BLaER1 (cell line): ENCODE results near the gene ZSCAN10.
"Not testable (repeated sequence)": the region's sequence is repeated elsewhere in the genome, so short reads cannot be mapped to it uniquely, and the experiment has no call there.

Experiments used
- H3K27ac ChIP-seq: shearing (Covaris generic); formaldehyde crosslinking; 2 replicates; pipeline ENCODE4 v1.8.1; 2022
- H3K27me3 ChIP-seq: shearing (Covaris generic); formaldehyde crosslinking; 2 replicates; pipeline ENCODE4 v1.8.1; 2022
- H3K36me3 ChIP-seq: shearing (Covaris generic); formaldehyde crosslinking; 2 replicates; pipeline ENCODE4 v1.8.1; 2022
- H3K4me1 ChIP-seq: shearing (Covaris generic); formaldehyde crosslinking; 2 replicates; pipeline ENCODE4 v1.8.1; 2022
- H3K4me2 ChIP-seq: shearing (Covaris generic); formaldehyde crosslinking; 2 replicates; pipeline ENCODE4 v1.8.1; 2022
- H3K4me3 ChIP-seq: shearing (Covaris generic); formaldehyde crosslinking; 2 replicates; pipeline ENCODE4 v1.8.1; 2022
- H3K9ac ChIP-seq: shearing (Covaris generic); formaldehyde crosslinking; 2 replicates; pipeline ENCODE4 v1.8.1; 2022
- H3K9me3 ChIP-seq: shearing (Covaris generic); formaldehyde crosslinking; 2 replicates; pipeline ENCODE4 v1.8.1; 2022
- H4K20me1 ChIP-seq: shearing (Covaris generic); formaldehyde crosslinking; 2 replicates; pipeline ENCODE4 v1.8.1; 2022
- Cebpa-rat ChIP-seq: shearing (Covaris generic); IDR thresholded peaks from 2 replicates; pipeline ENCODE4 v1.8.1; 2022

ZSCAN10 gene

GRCh38 chr16:3075523-3075915 lies 23.6 kb downstream of the ZSCAN10 start:
- Histone ChIP-seq H3K27me3 (no peaks in the 10 kb centered on the region), H3K4me2 (peak overlapping the region; percentile 87), H3K4me3 (peak overlapping the region; percentile 2; the same call in 1 of the 2 replicates), H3K36me3 (no peaks in the 10 kb centered on the region), H3K4me1 (peaks cover 84% of the 10 kb centered on the region), H3K9ac (peak overlapping the region; percentile 69; the same call in 1 of the 2 replicates), H3K27ac (peak overlapping the region; percentile 90), H4K20me1 (no peaks in the 10 kb centered on the region), H3K9me3 (peaks cover 25% of the 10 kb centered on the region)
- TF ChIP-seq Cebpa-rat = no peak

GRCh38 chr16:3074860-3075522 lies 24.1 kb downstream of the ZSCAN10 start:
- Histone ChIP-seq H3K27ac (peak overlapping the region; percentile 90), H3K27me3 (no peaks in the 10 kb centered on the region), H3K36me3 (no peaks in the 10 kb centered on the region), H3K4me3 (peak overlapping the region; percentile 2; the same call in 1 of the 2 replicates), H3K4me2 (peak overlapping the region; percentile 87), H3K9ac (peak overlapping the region; percentile 69; the same call in 1 of the 2 replicates), H4K20me1 (no peaks in the 10 kb centered on the region), H3K9me3 (peaks cover 19% of the 10 kb centered on the region), H3K4me1 (peaks cover 86% of the 10 kb centered on the region)
- TF ChIP-seq Cebpa-rat = peak; percentile 96

- TF ChIP-seq Cebpa-rat = no peak
- Histone ChIP-seq H3K4me1 (peaks cover 81% of the 10 kb centered on the region), H3K4me3 (no peak overlapping the region), H3K27ac (no peak overlapping the region), H3K27me3 (no peaks in the 10 kb centered on the region), H3K4me2 (peak overlapping the region; percentile 87), H3K36me3 (no peaks in the 10 kb centered on the region), H3K9ac (no peak overlapping the region), H3K9me3 (peaks cover 9% of the 10 kb centered on the region; the same call in 1 of the 2 replicates), H4K20me1 (no peaks in the 10 kb centered on the region)
Measured at GRCh38 chr16:3073448-3073847, 25.6 kb downstream of the ZSCAN10 start.

GRCh38 chr16:3072576-3073263 lies 26.4 kb downstream of the ZSCAN10 start:
- H3K4me1 ChIP-seq = peaks cover 81% of the 10 kb centered on the region
- H3K27ac ChIP-seq, H3K36me3 ChIP-seq, H3K27me3 ChIP-seq, H3K4me3 ChIP-seq, H3K9me3 ChIP-seq, H3K9ac ChIP-seq, H4K20me1 ChIP-seq: not testable (repeated sequence)
- H3K4me2 ChIP-seq = peak overlapping the region; percentile 87

GRCh38 chr16:3072148-3072547 lies 26.9 kb downstream of the ZSCAN10 start:
- H3K4me3 ChIP-seq, H3K27me3 ChIP-seq, H3K36me3 ChIP-seq, H3K9ac ChIP-seq, H4K20me1 ChIP-seq, H3K27ac ChIP-seq, H3K9me3 ChIP-seq: not testable (repeated sequence)
- peak overlapping the region; percentile 28; the same call in 1 of the 2 replicates for H3K4me2 ChIP-seq
- peaks cover 81% of the 10 kb centered on the region for H3K4me1 ChIP-seq

- H3K27me3 ChIP-seq = no peaks in the 10 kb centered on the region
- H3K4me3 ChIP-seq = no peak overlapping the region
- H3K4me1 ChIP-seq = peaks cover 76% of the 10 kb centered on the region
- peak overlapping the region; percentile 28; the same call in 1 of the 2 replicates for H3K4me2 ChIP-seq
- H3K9ac ChIP-seq = no peak overlapping the region
- H3K9me3 ChIP-seq = no peaks in the 10 kb centered on the region
- no peak; the same call in 1 of the 2 replicates for TF ChIP-seq Cebpa-rat
- H4K20me1 ChIP-seq = no peaks in the 10 kb centered on the region
- H3K27ac ChIP-seq = no peak overlapping the region
- H3K36me3 ChIP-seq = no peaks in the 10 kb centered on the region
Measured at GRCh38 chr16:3071655-3072054, 27.4 kb downstream of the ZSCAN10 start.

DNA sequence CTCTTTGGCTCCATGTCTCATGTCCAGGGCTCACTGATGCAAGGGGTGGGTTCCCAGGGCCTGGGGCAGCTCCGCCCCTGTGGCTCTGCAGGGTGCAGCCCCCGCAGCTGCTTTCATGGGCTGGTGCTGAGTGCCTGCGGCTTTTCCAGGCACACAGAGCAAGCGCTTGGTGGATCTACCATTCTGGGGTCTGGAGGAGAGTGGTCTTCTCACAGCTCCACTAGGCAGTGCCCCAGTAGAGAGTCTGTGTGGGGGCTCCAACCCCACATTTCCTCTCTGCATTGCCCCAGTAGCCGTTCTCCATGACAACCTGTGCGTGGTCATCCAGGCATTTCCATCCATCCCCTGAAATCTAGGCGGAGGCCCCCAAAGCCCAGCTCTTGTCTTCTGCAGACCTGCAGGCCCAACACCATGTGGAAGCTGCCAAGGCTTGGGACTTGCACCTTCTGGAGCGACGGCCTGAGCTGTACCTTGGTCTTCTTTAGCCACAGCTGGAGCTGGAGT lies 28.4 kb downstream of the ZSCAN10 start:
- Histone ChIP-seq H3K27me3 (no peaks in the 10 kb centered on the region), H3K27ac (no peak overlapping the region), H3K4me3 (no peak overlapping the region), H4K20me1 (no peaks in the 10 kb centered on the region), H3K4me2 (peak overlapping the region; percentile 28), H3K9me3 (no peaks in the 10 kb centered on the region), H3K4me1 (peaks cover 67% of the 10 kb centered on the region), H3K36me3 (no peaks in the 10 kb centered on the region), H3K9ac (no peak overlapping the region)
- TF ChIP-seq Cebpa-rat = no peak

- H3K27me3 ChIP-seq, H3K36me3 ChIP-seq, H3K4me3 ChIP-seq, H3K9me3 ChIP-seq, H3K27ac ChIP-seq, H4K20me1 ChIP-seq, H3K9ac ChIP-seq, H3K4me2 ChIP-seq: not testable (repeated sequence)
- peaks cover 61% of the 10 kb centered on the region for H3K4me1 ChIP-seq
Measured at GRCh38 chr16:3069146-3069545, 29.9 kb downstream of the ZSCAN10 start.

- Histone ChIP-seq H3K4me2 (no peak overlapping the region), H3K27ac (peak overlapping the region; percentile 18; the same call in 1 of the 2 replicates), H3K9me3 (no peaks in the 10 kb centered on the region), H3K4me1 (peaks cover 55% of the 10 kb centered on the region), H3K9ac (no peak overlapping the region), H3K36me3 (no peaks in the 10 kb centered on the region), H4K20me1 (no peaks in the 10 kb centered on the region), H3K27me3 (no peaks in the 10 kb centered on the region), H3K4me3 (no peak overlapping the region)
- no peak for TF ChIP-seq Cebpa-rat
Measured at GRCh38 chr16:3068487-3068886, 30.6 kb downstream of the ZSCAN10 start.

- Histone ChIP-seq H3K27me3 (no peaks in the 10 kb centered on the region), H3K36me3 (no peaks in the 10 kb centered on the region), H3K4me2 (no peak overlapping the region), H3K4me3 (no peak overlapping the region), H3K27ac (no peak overlapping the region), H3K9me3 (no peaks in the 10 kb centered on the region), H3K9ac (no peak overlapping the region), H3K4me1 (peaks cover 35% of the 10 kb centered on the region), H4K20me1 (no peaks in the 10 kb centered on the region)
- TF ChIP-seq Cebpa-rat = no peak
Measured at GRCh38 chr16:3066440-3066748, 32.7 kb downstream of the ZSCAN10 start.
